ENCODE measurements around the gene GRID2. TPM values are rescaled to one million over a fixed set of nuclear protein-coding genes. Genes with fewer than 3 reads are reported as not detected.

GRID2 gene
- total and polyA plus RNA-seq, 9 of the 15 experiments (the other 6 are each of a cell fraction or from before 2014, with no cell fraction given) = 0.04 TPM; not detected in 7

GRCh38 chr4:93780080-93780479, 1476.3 kb downstream of the GRID2 start:
- Histone ChIP-seq H3K9me3 (replicated peaks; ENCODE audit: control insufficient read depth, insufficient read depth, low read depth, low read length) (no peaks in the 10 kb centered on the region), H3K79me2 (ENCODE audit: control insufficient read depth, insufficient read depth, low read length) (no peaks in the 10 kb centered on the region), H3K4me2 (ENCODE audit: insufficient read depth, low read length) (no peak overlapping the region), H3K4me1 (replicated peaks in 1 of 2; ENCODE audit: control insufficient read depth in 2 of 2, insufficient read depth in 2 of 2, low read length in 2 of 2) (no peaks in the 10 kb centered on the region), H3K27ac (ENCODE audit: extremely low read depth, low read depth, low read length) (no peak overlapping the region), H3K27me3 (ENCODE audit: control insufficient read depth in 2 of 2, insufficient read depth in 2 of 2, low read length in 2 of 2) (no peaks in the 10 kb centered on the region), H3K9ac (ENCODE audit: insufficient read depth in 1 of 2, low read depth in 2 of 2, low read length in 2 of 2) (no peak overlapping the region), H3K36me3 (ENCODE audit: control insufficient read depth, insufficient read depth, low read length) (no peaks in the 10 kb centered on the region), H3K9me1 (ENCODE audit: control insufficient read depth, insufficient read depth, low read length) (no peaks in the 10 kb centered on the region), H2AFZ (ENCODE audit: low read depth, low read length) (no peak overlapping the region), H4K20me1 (replicated peaks; ENCODE audit: control insufficient read depth, insufficient read depth, low read length) (no peaks in the 10 kb centered on the region), H3K4me3 (no peak overlapping the region)
- no peak for DNase-seq (ENCODE audit: extremely low read depth in 1 of 4, low spot score in 3 of 4)
- POLR2A ChIA-PET = no interaction called here
- intact Hi-C loops (cut with micrococcal nuclease) = no loop called here
- no peak for FAIRE-seq
- no peak for ATAC-seq
- in situ Hi-C loops (cut with MboI) = loop anchor here (25.0 kb wide), 1 partner anchor 832 kb away; no protein-coding TSS in a partner anchor
- no peak for TF ChIP-seq FUS (optimal IDR thresholded peaks at IDR 0.05; ENCODE audit: low read depth, low read length)
- TF ChIP-seq FOXA1 (IDR thresholded peaks at IDR 0.05; ENCODE audit: borderline replicate concordance) = no peak
- no peak for TF ChIP-seq ZNF184 (CRISPR knock-in tag; IDR thresholded peaks at IDR 0.05)
- CTCF ChIA-PET (ENCODE audit: low intra/inter-chr PET ratio) = no interaction called here
- WGBS (ENCODE audit: insufficient coverage, low coverage, missing lambda C conversion rate) = 0% methylated on average over 5 of the region's 5 CpGs
- BruUV-seq (replicated peaks) = no TSS peak

GRCh38 chr4:93781198-93781597, 1477.4 kb downstream of the GRID2 start:
- no TSS peak for BruUV-seq (replicated peaks)
- TF ChIP-seq PRMT5 (CRISPR knock-in tag; IDR thresholded peaks at IDR 0.05) = no peak
- TF ChIP-seq SMAD1 (IDR thresholded peaks at IDR 0.05; ENCODE audit: low read depth, low read length, partially characterized antibody) = no peak
- no peak for TF ChIP-seq NR2C1 (IDR thresholded peaks at IDR 0.05)
- TF ChIP-seq NR2C1 (tag; IDR thresholded peaks at IDR 0.05) = no peak
- TF ChIP-seq DDX20 (tag; IDR thresholded peaks at IDR 0.05; ENCODE audit: low read depth) = no peak
- no peak for TF ChIP-seq ZNF134 (CRISPR knock-in tag; conservative IDR thresholded peaks at IDR 0.05)
- TF ChIP-seq CSDE1 (IDR thresholded peaks at IDR 0.05) = no peak
- no peak for TF ChIP-seq ZNF41 (CRISPR knock-in tag; conservative IDR thresholded peaks at IDR 0.05)
- no peak for TF ChIP-seq MAFK (IDR thresholded peaks at IDR 0.05; ENCODE audit: low read length)
- TF ChIP-seq ZNF609 (CRISPR knock-in tag; IDR thresholded peaks at IDR 0.05; ENCODE audit: borderline replicate concordance) = no peak
- TF ChIP-seq LEF1 (IDR thresholded peaks at IDR 0.05) = no peak
- no peak for TF ChIP-seq HNRNPLL (IDR thresholded peaks at IDR 0.05; ENCODE audit: low read depth, low read length, poor library complexity, severe bottlenecking)

More at GRCh38 chr4:93781198-93781597, 1477.4 kb downstream of the GRID2 start:
- Histone ChIP-seq H4K20me1 (replicated peaks; ENCODE audit: control insufficient read depth, insufficient read depth, low read length) (no peaks in the 10 kb centered on the region), H3K9me1 (ENCODE audit: control insufficient read depth, insufficient read depth, low read length) (no peaks in the 10 kb centered on the region), H3K36me3 (ENCODE audit: control insufficient read depth, insufficient read depth, low read length) (no peaks in the 10 kb centered on the region), H3K27me3 (ENCODE audit: control insufficient read depth in 2 of 2, insufficient read depth in 2 of 2, low read length in 2 of 2) (no peaks in the 10 kb centered on the region), H3K27ac (ENCODE audit: extremely low read depth, low read depth, low read length) (no peak overlapping the region), H3K4me3 (no peak overlapping the region), H3K79me2 (ENCODE audit: control insufficient read depth, insufficient read depth, low read length) (no peaks in the 10 kb centered on the region), H3K4me1 (replicated peaks in 1 of 2; ENCODE audit: control insufficient read depth in 2 of 2, insufficient read depth in 2 of 2, low read length in 2 of 2) (no peaks in the 10 kb centered on the region), H2AFZ (ENCODE audit: low read depth, low read length) (no peak overlapping the region), H3K4me2 (ENCODE audit: insufficient read depth, low read length) (no peak overlapping the region), H3K9ac (ENCODE audit: insufficient read depth in 1 of 2, low read depth in 2 of 2, low read length in 2 of 2) (no peak overlapping the region), H3K9me3 (replicated peaks; ENCODE audit: control insufficient read depth, insufficient read depth, low read depth, low read length) (no peaks in the 10 kb centered on the region)
- 1% methylated on average over 7 of the region's 9 CpGs for WGBS (ENCODE audit: insufficient coverage, low coverage, missing lambda C conversion rate)
- ChIA-PET POLR2A (no interaction called here), CTCF (ENCODE audit: low intra/inter-chr PET ratio) (no interaction called here)
- ATAC-seq = no peak
- in situ Hi-C loops (cut with MboI) = loop anchor here (25.0 kb wide), 1 partner anchor 831 kb away; no protein-coding TSS in a partner anchor
- intact Hi-C loops (cut with micrococcal nuclease) = no loop called here
- no peak for DNase-seq (ENCODE audit: extremely low read depth in 1 of 4, low spot score in 3 of 4)
- no peak for FAIRE-seq
